HepG2 (cell line): ENCODE results near the gene RBBP8NL. TPM values are rescaled to one million over a fixed set of nuclear protein-coding genes. Genes with fewer than 3 reads are reported as not detected.

ENCODE experiments used
- ATAD3A ChIP-seq: sonication (generic); formaldehyde crosslinking; IDR thresholded peaks from 2 replicates; pipeline ENCODE4 v1.4.0; 2020; ENCODE audit warnings: missing genetic modification reagents
- ELK4 ChIP-seq: sonication (generic); formaldehyde crosslinking; IDR thresholded peaks from 2 replicates; pipeline ENCODE4 v1.9.0; 2021; ENCODE audit warnings: missing genetic modification reagents, borderline replicate concordance
- GTF3A ChIP-seq: sonication (generic); formaldehyde crosslinking; conservative IDR thresholded peaks from 2 replicates; pipeline ENCODE4 v1.4.0; 2020; ENCODE audit warnings: mild to moderate bottlenecking, missing genetic modification reagents
- HOXA5 ChIP-seq: sonication (generic); formaldehyde crosslinking; IDR thresholded peaks from 2 replicates; pipeline ENCODE4 v1.4.0; 2020; ENCODE audit warnings: missing genetic modification reagents
- IKZF4 ChIP-seq: sonication (generic); formaldehyde crosslinking; IDR thresholded peaks from 2 replicates; pipeline ENCODE4 v1.5.1; 2020; ENCODE audit warnings: borderline replicate concordance, mild to moderate bottlenecking, low read depth, missing genetic modification reagents; ENCODE audit errors: not compliant biosample characterization
- LCORL ChIP-seq, 2 experiments: fragments of 450-650 bp in 1 of 2; sonication (generic) in 1 of 2; formaldehyde crosslinking in 1 of 2; IDR thresholded peaks; 2 replicates each; pipeline versions ENCODE4 v1.5.0 to v1.6.1; 2017 to 2020; ENCODE audit warnings: antibody characterized with exemption in 1 of 2, missing genetic modification reagents in 1 of 2
- TFDP1 ChIP-seq: IDR thresholded peaks from 2 replicates; pipeline ENCODE4 v1.6.1; 2016; ENCODE audit warnings: missing compliant biosample characterization, missing genetic modification reagents, borderline replicate concordance
- TIGD3 ChIP-seq: sonication (generic); formaldehyde crosslinking; IDR thresholded peaks from 2 replicates; pipeline ENCODE4 v1.5.1; 2020; ENCODE audit warnings: mild to moderate bottlenecking, missing genetic modification reagents, borderline replicate concordance
- ZBTB42 ChIP-seq: sonication (generic); formaldehyde crosslinking; IDR thresholded peaks from 2 replicates; pipeline ENCODE4 v1.5.0; 2020; ENCODE audit warnings: mild to moderate bottlenecking, missing genetic modification reagents
- ZBTB43 ChIP-seq: sonication (generic); formaldehyde crosslinking; conservative IDR thresholded peaks from 2 replicates; pipeline ENCODE4 v1.4.0; 2020; ENCODE audit warnings: missing genetic modification reagents
- ZBTB7A ChIP-seq: sonication (generic); formaldehyde crosslinking; IDR thresholded peaks from 2 replicates; pipeline ENCODE4 v1.8.0; 2022; ENCODE audit warnings: mild to moderate bottlenecking, missing genetic modification reagents
- ZHX2 ChIP-seq, 2 experiments: sonication (generic) in 1 of 2; formaldehyde crosslinking in 1 of 2; IDR thresholded peaks; 2 replicates each; pipeline versions ENCODE4 v1.6.1 to v1.9.0; 2014 to 2022; ENCODE audit warnings: antibody characterized with exemption in 1 of 2, borderline replicate concordance in 1 of 2, inconsistent platforms in 1 of 2, low read depth in 1 of 2, missing genetic modification reagents in 1 of 2
- ZNF296 ChIP-seq: sonication (generic); formaldehyde crosslinking; conservative IDR thresholded peaks from 2 replicates; pipeline ENCODE4 v1.5.0; 2020; ENCODE audit warnings: mild to moderate bottlenecking, missing genetic modification reagents
- polyA plus RNA-seq, 8 experiments: library from polyadenylated mRNA; depleted of rRNA in 3 of 8; stranded (reverse) in 7 of 8; unstranded in 1 of 8; fragments of >200 nt; fragmentation: Illumina TruSeq in 4 of 8; extraction: Trizol in 4 of 8; gene quantifications; 2 replicates each; pipeline versions ENCODE4 v1.2.1 to v1.2.3, GENCODE V29; 2011 to 2016; ENCODE audit warnings: low read depth in 4 of 8, missing spikeins in 1 of 8, mixed read lengths in 1 of 8; ENCODE audit not compliant: insufficient read depth in 1 of 8
- total RNA-seq, 5 experiments: library from RNA; depleted of rRNA; stranded (reverse); fragments of >200 nt; fragmentation: Illumina TruSeq; extraction: Trizol; gene quantifications; 2 replicates each; pipeline ENCODE4 v1.2.3, GENCODE V29; 2016; ENCODE audit warnings: low read depth in 1 of 5

Gene RBBP8NL
- total and polyA plus RNA-seq, 2 of the 13 experiments (the other 11 are each of a cell fraction or from before 2014, with no cell fraction given) = 0.69 to 0.86 TPM

GRCh38 chr20:62407221-62407992 lies 19.9 kb downstream of the RBBP8NL start, which contains the start of gene CABLES2 (continued):
- TF ChIP-seq HOXA5 (CRISPR knock-in tag) = peak; percentile 95
- peak; percentile 78; the same call in 1 of the 2 replicates for TF ChIP-seq ZNF296
- peak; percentile 97 for TF ChIP-seq TFDP1 (CRISPR knock-in tag)
- no peak for TF ChIP-seq ATAD3A (CRISPR knock-in tag)
- no peak for TF ChIP-seq ELK4
- TF ChIP-seq ZBTB7A (CRISPR knock-in tag) = no peak
- TF ChIP-seq ZBTB42 (CRISPR knock-in tag) = peak; percentile 34; the same call in 1 of the 2 replicates
- peak; percentile 71 for TF ChIP-seq TIGD3 (CRISPR knock-in tag)
- TF ChIP-seq ZHX2 (IDR thresholded peaks at IDR 0.05; ENCODE audit: low read depth) = peak; percentile 25; the same call in 1 of the 2 replicates
- peak; percentile 97 for TF ChIP-seq ZHX2 (CRISPR knock-in tag; IDR thresholded peaks at IDR 0.05; ENCODE audit: borderline replicate concordance)
- TF ChIP-seq IKZF4 = peak; percentile 76
- TF ChIP-seq LCORL (IDR thresholded peaks at IDR 0.05) = no peak
- TF ChIP-seq LCORL (CRISPR knock-in tag; IDR thresholded peaks at IDR 0.05) = peak; percentile 77
- TF ChIP-seq GTF3A (CRISPR knock-in tag) = peak; percentile 100
- TF ChIP-seq ZBTB43 = peak; percentile 78
